GM18520 (cell line): ENCODE measurements around the gene MT1A.
A peak's percentile ranks its signal among the peaks of the same experiment; 100 is the strongest.

Experiments used
- ATAC-seq: cut with Tn5 transposase; IDR thresholded peaks from one replicate; pipeline ENCODE4 v1.9.1; 2021; ENCODE audit not compliant: unreplicated experiment

Gene MT1A

DNA sequence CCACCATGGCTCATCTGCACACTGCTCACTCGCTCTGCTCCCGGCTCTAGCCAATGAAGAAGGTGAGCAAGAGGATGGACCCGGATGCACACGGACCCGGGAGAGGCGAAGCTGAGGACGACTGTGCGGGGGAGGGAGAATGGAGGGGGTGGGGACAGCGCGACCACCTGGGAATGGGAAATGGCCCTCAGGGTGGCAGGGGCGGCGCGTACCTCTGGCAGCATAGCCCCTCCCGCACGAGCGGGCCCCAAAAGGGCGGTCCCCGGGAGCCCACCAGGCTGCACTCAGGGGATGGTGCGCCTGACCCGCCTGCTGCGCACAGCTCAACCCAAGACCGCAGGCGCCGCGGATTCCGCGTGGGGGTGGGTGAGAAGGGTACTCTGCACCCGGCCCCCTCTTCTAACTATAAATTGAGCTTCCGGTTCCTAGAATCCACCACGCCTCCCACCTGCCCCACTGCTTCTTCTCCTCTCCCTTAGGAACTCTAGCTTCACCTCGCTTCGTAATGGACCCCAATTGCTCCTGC is 37.3 kb downstream of the MT1A start:
- no peak for ATAC-seq

DNA sequence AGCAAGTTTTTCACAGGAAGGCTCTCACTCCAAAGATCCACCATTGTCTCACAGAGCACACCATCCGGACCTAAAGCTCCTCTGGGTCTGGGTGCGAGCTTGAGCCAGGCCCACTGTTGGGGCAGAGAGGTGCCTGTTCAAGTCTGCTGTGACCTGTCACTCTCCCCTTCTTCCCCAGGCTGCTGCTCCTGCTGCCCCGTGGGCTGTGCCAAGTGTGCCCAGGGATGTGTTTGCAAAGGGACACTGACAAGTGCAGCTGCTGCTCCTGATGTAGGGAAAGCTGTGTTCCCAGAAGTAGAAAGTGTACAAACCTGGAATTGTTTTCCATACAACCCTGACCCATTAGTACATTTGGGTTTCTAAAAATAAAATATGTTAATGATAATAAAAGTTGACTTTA is 39.0 kb downstream of the MT1A start:
- no peak for ATAC-seq

DNA sequence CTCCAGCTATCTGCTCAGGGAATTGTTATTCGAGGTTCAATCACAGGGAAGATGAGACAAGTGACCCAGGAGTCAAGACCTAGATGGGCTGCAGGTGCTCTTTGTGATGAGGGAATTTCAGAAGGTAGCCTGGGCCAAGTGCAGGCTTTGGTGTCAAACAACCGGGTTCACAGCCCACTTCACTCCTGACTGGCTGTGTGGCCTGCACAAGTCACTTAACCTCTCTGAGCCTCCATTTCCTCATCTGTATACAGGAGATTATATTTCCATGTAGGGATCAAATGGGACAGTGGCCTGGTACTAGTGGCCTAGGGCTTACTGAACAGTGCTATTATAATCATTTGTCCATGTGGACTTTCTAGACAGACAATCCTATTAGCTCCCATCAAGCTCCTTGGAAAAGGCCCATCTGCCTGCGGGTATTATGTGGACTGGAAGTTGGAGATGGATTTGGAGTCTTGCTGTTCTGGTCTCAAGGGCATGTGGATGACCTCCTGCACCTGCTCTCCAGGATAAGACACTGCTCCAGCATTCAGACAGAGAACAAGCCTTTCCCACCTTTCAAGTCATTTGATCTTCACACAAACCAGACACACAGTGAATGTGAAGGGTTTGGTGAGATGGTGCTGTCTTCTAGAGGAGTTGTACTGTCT is 40.7 kb downstream of the MT1A start:
- no peak for ATAC-seq

DNA sequence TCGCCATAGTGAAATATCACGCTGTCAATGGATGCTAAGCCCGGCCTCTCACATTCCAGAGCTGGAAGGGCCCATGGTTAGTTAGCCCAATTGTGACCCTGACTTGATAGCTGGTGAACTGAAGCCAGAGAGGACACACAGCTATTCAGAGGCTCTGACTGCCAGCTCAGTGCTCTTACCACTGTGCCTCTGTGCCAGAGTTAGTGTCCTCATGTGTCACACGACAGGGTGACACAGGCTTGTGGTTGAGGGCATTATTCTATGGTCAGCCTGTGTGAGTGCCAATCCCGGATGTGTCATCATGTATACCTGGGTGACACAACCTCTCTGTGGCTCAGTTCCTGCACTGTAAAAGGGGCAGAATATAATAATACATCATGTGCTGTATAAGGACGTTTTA is 41.4 kb downstream of the MT1A start:
- ATAC-seq, result peak; percentile 30

DNA sequence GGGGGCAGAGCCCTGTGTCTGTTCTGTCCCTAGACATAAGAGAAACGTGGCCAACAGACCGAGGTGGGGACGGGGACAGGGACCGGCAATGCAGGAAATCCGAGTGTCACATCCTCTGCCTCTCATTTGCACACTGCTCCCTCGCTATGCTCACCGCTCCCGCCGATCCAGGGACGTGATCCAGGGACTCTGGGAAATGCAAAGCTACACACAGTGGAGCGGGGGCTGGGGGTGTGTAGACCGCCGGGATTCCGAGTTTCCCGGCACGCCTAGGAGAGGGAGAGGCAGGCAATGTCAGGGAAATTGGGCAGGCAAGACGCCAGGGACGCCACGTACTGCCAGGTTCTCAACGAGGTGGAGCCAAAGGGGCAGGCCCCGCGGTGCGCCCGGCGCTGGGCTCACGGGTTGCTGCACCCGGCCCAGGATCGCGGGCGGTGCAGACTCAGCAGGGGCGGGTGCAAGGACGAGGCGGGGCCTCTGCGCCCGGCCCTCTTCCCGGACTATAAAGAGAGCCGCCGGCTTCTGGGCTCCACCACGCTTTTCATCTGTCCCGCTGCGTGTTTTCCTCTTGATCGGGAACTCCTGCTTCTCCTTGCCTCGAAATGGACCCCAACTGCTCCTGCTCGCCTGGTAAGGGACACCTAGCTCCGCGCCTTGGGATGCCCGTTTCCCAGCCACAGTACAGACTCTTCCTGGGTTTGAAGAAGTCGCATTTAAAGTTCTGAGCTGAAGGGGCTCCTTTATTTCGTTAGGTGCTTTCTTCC is 43.7 kb downstream of the MT1A start, which contains the start of gene MT1X:
Gene MT1X, plus strand, starts transcription at position 532 of the 764 bp plus-strand sequence. Its CDS starts 71 bp downstream, at position 603.
- peak; percentile 80 for ATAC-seq

DNA sequence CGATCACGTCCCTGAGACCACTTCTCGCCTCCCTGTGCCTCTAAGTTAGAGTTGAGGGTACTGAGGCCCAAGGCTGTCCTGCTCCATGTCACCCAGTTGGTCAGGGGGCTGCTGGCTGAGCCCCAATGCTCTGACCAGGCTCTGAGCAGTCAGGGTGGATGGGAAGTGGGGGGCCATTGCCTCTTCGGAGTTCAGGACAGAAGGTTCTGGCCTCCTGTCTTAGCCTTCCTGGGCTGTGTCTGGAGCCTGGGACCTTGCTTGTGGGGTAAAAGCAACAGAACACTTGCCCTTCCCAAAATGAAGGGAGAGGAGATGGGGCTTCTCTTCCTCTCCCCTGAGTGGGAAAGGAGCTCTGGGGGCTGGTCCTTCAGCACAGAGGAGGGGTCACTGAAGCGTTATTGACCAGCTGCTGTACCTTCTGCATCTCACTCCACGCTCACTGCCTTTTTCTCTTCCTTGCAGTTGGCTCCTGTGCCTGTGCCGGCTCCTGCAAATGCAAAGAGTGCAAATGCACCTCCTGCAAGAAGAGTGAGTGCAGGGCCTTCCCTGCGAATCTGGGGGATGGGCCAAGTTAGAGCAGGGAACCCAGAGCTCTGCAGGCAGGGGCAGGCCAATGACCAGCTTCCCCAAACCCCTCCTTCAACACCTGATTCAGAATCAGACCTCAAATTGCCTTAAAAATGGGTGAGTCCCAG is 44.4 kb downstream of the MT1A start:
- ATAC-seq, result no peak

DNA sequence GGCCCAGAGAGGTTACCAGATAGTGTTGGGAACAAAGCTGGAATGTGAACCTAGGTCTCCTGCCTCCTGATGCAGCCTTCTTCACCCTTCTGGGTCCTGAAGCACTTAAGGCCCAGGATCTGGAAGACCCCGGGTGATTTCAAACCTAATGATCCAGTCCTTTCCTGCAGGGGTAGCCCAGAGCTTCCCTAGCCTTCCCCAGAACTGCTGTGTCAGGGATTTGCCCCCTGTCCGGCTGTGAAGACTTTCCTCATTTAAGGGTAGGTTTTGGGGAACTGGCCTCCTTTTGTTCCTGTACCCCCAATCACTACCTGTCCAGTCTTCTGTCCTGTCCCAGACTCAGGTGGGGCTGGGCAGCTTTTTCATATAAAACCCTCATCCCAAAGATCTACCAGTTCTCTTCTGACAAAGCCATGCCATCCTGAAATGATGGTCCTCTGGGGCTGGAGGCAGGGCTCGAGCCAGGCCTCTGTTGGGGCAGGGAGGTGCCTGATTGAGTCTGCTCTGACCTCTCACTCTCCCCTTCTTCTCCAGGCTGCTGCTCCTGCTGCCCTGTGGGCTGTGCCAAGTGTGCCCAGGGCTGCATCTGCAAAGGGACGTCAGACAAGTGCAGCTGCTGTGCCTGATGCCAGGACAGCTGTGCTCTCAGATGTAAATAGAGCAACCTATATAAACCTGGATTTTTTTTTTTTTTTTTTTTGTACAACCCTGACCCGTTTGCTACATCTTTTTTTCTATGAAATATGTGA is 45.1 kb downstream of the MT1A start:
- ATAC-seq, result no peak

DNA sequence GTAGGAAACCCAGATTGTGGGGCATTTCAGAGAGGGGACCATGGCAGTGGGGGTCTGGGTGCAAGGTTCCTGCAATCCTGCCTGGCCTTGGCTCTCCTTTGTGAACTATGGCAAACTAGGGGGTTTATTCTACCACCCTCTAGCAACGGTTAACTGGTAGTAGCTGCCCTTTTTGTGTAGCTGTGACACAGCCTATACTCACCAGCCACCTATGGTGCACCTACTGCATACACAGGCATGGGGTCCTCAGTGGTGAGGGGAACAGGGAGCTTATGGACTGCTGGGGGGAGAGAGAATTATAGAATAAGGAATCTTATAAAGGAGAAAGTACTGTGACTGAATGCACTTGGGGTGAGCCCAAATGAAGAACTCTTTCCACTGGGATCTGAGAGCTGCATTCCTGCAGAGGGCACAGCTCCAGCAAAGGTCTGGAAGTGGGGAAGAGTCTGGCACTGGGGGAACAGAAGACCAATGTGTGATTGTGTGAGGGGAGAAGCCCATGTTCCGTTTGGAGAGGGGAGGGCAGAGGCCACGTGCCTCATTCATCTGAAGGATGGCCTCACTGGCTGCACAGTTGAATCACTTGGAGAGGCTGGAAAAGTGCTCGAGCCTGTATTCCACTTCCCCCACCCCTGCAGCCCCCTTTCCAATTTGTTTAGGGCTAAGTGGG is 45.9 kb downstream of the MT1A start:
- no peak for ATAC-seq

DNA sequence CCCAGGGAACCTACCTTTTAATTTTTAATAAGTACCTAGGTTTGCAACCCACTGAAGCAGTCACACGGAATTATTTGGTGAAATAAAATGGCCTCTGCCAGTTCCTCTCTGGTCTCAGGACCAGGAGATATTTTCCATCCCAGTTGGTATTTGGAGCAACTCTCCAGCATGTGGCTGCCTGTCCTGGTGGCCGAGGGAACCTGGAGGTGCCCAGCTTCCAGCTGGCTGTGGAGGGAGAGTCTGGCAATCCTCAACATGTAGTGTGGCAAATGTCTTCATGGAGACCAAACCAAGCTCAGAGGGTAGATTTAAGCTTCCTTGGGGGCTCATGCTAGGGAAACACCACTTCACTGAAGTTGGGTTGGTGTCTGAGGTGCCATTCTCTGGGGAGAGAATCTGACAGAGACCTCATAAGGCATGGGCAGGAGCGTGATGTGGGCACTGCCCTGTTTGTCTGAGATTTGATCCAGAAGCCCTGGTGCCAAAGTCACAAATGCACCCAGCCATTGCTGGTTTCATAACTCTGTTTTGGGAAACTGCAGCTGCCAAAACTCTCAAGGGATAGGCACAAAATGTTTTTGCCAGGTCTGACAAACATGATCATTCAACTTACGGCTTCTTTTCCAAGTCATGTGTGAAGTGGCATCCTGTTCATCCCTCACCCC is 46.6 kb downstream of the MT1A start:
- ATAC-seq, result no peak

DNA sequence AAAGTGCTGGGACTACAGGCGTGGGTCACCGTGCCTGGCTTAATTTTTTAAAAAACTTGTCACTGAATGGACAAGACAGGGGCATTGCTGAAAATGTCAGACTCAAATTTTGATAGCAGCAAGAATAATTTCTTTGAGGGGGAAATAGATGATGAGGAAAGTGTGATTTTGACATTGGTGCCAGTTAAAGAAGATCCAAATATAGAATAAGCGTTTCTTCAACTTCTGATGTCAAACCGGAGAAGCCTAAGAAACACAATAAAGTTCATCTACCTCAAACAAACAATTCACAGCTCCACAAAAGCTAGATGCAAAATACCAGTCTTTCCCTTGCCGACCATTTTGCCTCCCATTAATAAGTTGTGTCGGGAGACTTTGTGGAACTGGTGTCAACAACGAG is 48.3 kb downstream of the MT1A start:
- ATAC-seq, result no peak

DNA sequence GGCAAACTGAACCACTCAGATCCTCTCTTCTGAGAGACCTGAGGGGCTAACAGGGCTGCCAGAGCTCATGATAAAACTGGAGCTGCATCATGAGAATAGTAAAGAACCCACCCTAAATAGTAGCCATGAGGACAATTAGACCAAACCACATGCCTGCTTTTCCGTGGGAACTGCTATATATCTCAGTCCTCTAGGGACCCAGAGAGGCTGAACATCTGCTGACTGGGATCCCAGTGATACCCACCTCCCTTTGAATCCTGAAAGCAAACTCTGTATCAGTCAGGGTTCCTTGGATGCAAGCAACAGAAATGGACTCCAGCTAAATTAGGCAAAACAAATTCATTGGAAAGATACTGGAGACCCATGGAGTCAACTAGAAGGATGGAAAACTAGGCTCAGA is 50.3 kb downstream of the MT1A start:
- no peak for ATAC-seq

DNA sequence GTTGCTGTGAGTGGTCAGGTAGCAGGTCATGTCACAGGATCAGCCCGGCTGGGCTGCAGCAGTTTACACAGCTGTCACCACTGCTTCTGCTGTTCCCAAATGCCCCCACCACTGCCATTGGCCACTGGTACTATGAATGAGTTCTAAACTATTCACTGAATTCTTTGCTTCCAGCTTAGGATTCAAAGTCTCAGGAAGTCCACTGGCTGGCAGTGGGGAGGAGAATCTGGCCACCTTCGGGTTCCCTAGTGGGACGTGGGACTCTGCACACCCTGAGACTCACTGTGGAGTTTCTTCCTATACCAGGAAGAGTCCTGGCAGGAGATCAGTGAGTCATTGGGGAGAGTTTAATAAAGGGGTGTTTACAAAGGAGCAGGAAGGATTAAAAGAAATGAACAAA is 50.7 kb downstream of the MT1A start:
- ATAC-seq, result no peak
